NCI-H82 treated with DMSO at 0.1 percent for 48 hours (cell line): ENCODE data around the gene GPT2.
"Not testable (repeated sequence)": the region's sequence is repeated elsewhere in the genome, so short reads cannot be mapped to it uniquely, and the experiment has no call there.

ENCODE experiments used
- DNase-seq: peaks from one replicate; lab custom pipeline; 2025; ENCODE audit not compliant: unreplicated experiment; lab: John Stamatoyannopoulos, UW

GPT2 gene

DNA sequence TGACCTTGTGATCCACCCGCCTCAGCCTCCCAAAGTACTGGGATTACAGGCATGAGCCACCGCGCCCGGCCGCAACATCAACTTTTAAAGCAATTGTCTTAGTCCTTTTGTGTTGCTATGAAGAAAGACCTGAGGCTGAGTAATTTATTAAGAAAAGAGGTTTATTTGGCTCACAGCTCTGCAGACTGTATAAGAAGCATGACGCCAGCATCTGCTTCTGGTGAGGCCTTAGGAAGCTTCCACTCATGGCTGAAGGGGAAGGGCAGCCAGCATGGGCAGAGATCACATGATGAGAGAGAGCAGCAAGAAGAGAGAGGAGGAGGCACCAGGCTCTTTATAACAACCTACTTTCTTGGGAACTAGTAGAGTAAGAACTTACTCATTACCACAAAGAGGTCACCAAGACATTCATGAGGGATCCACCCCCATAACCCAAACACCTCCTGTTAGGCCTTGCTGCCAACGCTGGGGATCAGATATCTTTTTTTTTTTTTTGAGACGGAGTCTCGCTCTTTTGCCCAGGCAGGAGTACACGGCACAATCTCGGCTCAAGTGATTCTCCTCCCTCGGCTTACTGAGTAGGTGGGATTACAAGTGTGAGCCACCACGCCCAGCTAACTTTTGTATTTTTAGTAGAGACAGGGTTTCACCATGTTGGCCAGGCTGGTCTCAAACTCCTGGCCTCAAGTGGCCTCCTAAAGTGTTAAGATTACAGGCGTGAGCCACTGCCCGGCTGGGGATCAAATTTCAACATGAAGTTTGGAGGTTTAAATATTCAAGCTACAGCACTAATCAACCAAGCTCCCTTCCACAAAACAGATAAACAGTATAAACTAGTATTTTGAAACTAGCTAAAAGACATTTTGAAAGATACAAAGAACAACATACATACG, 21.4 kb upstream of the GPT2 start:
- no peak for DNase-seq

DNA sequence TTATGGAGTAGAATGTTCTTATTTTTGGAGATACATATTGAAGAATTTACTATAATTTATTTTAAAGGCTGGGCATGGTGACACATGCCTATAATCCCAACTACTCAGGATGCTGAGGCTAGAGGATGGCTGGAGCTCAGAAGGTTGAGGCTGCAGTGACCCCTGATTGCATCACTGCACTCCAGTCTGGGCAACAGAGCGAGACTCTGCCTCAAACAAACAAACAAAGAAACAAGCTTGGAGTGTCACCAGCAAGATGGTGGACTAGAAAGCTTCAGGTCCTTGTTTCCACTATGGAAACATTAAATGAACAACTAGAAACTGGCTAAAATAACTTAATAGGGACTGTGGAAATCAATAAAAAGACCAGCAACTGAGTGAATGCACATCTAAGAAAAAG, 17.9 kb upstream of the GPT2 start:
- no peak for DNase-seq

- not testable (repeated sequence) for DNase-seq
Observed at GRCh38 chr16:46867486-46867885, 16.7 kb upstream of the GPT2 start.

- not testable (repeated sequence) for DNase-seq
Observed at GRCh38 chr16:46868891-46869290, 15.3 kb upstream of the GPT2 start.

GRCh38 chr16:46871597-46871996, 12.6 kb upstream of the GPT2 start:
- DNase-seq: no peak

DNA sequence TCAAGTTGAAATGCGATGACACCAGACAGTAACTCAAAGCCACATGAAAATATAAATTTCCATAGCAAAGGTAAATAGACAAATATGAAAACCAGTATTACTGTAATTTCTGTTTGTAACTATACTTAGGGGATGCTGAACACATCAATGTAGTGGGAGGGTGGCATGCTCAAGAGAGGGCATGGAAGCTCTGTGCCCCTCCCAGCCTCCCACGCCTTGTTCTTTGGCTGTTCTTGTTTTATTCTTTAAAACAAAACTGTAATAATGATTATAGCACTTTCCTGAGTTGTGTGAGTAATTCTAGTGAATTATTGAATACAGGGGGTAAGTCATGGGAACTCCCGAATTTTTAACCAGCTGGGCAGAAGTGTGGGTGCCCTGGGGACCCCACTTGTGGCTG, 11.0 kb upstream of the GPT2 start:
- DNase-seq: no peak

DNA sequence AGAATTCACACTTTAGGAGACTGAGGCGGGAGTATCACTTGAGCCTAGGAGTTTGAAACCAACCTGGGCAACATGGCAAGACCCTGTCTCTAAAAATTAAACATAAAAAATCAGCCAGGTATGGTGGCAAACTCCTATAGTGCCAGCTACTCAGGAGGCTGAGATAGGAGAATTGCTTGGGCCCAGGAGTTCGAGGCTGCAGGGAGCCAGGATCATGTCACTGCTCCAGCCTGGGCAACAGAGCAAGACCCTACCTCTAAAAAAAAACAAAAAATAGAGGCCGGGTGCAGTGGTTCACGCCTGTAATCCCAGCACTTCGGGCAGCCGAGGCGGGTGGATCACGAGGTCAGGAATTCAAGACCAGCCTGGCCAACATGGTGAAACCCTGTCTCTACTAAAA, 8.9 kb upstream of the GPT2 start:
- no peak for DNase-seq

DNA sequence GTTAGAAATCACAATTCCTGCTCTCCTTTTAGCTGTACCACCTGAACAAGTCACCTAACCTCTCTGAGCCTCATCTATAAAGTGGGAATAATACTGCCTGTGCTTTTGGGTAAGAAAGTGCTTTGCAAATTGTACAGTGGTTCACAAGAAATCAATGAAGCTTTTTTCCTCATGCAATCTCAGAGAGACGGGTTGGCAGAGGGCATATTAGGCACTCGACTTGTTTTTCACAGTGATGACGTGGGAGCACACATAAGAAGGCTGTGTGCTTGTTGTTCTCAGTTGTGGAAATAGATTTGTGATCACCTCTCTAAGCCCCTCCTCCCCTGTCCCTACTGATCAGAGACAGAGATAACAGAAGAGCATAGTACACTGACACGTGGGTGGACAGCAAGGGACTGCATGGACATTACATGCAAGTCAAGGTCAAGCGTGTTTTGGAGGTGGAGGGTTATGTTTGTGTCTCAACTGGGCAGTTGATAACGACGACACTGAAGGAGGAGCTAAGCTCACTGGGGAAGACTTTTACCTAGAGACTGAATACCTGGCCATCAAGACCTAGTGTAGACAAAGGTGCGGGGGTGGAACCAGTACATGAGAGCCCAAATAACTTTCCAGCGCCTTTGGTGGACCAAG, 1.7 kb upstream of the GPT2 start:
- no peak for DNase-seq

- DNase-seq: no peak
Observed at GRCh38 chr16:46882940-46883307, 1.2 kb upstream of the GPT2 start.

DNA sequence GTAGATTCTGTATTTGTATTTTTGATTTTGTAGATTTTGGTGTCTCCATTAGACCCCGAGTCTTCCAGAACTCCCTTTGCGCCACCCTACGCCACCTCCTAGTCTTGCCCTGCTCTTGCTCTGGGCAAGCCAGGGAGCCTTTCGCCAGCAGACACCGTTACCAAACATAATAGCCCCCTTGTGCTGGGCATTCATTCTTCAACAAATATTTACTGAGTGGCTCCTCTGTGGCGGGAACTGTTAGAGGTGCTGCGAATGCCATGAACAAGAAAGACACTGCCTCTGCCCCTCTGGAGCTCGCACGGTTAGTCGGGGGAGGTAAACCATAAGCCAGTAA, 841 bp upstream of the GPT2 start:
- DNase-seq: no peak

- DNase-seq: no peak
Observed at GRCh38 chr16:46884513-46885293, 541 bp downstream of the GPT2 start.

- DNase-seq: no peak
Observed at GRCh38 chr16:46885960-46886763, 2.0 kb downstream of the GPT2 start.

DNA sequence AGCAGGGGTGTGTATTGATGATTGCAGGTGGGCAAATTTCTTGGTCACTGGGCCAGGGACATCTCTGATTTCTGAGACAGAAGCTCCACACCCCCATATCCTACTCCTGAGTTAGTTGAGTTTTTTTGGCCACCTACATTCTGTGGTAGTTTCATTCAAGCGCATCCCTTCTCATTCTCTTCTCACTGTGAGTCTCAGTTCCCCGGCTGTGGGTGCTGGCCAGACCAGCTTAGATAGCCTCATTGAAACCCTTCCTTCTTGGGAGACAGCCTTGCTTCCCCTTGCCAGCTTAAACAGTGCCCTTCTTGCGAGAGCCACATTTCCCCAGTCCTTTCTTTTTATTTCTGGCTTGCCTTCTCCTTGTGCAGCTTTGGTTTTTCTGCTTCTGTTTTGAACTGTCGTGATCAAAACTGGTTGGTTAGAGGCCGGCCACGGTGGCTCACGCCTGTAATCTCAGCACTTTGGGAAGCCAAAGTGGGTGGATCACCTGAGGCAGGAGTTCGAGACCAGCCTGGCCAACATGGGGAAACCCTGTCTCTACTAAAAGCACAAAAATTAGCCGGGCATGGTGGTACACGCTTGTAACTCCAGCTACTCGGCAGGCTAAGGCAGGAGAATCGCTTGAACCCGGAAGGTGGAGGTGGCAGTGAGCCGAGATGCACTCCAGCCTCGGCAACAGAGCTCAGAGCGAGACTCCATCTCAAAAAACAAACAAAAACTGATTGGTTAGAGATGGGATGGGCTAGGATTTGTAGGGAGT, 2.8 kb downstream of the GPT2 start:
- no peak for DNase-seq

- DNase-seq: no peak
Observed at GRCh38 chr16:46887524-46887854, 3.3 kb downstream of the GPT2 start.

DNA sequence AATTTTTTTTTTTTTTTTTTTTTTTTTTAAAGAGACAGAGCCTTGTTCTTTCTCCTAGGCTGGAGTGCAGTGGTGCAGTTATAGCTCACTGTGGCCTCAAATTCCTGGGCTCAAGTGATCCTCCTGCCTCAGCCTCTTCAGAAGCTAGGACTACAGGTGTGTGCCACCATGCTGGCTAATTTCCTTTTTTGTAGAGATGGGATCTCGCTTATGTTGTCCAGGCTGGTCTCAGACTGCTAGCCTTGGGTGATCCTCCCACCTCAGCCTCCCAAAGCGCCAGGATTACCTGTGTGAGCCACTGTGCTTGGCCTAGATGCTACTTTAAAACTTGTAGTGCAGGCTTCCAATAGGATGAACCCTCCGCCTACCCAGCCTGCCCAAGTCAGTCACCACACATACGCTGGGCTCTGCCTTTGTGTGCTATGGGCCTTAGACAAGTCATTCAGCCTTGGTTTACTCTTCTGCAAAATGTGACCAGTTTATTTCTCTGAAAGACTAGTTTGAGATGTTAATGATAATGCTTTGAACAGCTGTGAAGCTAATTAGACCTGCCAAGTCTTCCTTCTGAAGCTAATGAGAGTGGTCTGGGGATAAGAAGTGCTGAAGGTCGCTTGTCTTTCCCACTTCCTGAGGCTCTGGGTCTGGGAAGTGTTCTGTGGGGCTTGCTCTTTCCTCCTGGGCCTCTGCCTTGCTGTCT, 5.2 kb downstream of the GPT2 start:
- DNase-seq: no peak

DNA sequence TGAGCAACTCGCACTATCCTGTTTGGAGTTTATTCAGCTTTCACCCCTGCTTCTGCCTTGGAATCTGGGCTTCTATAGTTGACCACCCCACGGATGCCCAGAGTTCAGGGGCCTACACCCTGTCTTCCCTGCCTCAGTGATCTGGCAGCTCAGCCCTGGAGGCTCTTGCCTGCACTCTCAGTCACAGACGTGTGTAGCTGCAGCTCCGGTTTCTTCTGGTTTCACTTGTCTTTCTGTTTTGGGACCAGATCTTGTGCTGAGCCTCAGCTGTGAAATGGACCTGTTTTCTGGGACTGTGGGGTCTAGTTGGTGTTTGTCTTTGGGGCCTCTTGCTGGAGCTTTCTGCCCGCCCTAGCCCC, 5.8 kb downstream of the GPT2 start:
- DNase-seq: no peak

GRCh38 chr16:46891910-46892309, 7.7 kb downstream of the GPT2 start:
- no peak for DNase-seq

GRCh38 chr16:46894036-46894672, 10.0 kb downstream of the GPT2 start:
- no peak for DNase-seq
